CD4-positive, alpha-beta T cell treated with Interleukin-6 for 4 hours (primary cell): ENCODE measurements around the gene COL19A1.

ENCODE experiments used
- DNase-seq: peaks from one replicate; pipeline ENCODE4 v3.0.0-alpha.2; 2020; ENCODE audit warnings: mixed read lengths

COL19A1 gene

GRCh38 chr6:70072540-70073179 is 206.3 kb downstream of the COL19A1 start:
- no peak for DNase-seq

- DNase-seq = no peak
These were observed 207.3 kb downstream of the COL19A1 start for GRCh38 chr6:70073637-70074036.

- DNase-seq = no peak
These were observed 212.9 kb downstream of the COL19A1 start for GRCh38 chr6:70079241-70079640.

GRCh38 chr6:70080443-70081070 is 214.2 kb downstream of the COL19A1 start:
- no peak for DNase-seq

- no peak for DNase-seq
These were observed 216.5 kb downstream of the COL19A1 start for GRCh38 chr6:70082830-70083229.

GRCh38 chr6:70086806-70087205 is 220.4 kb downstream of the COL19A1 start:
- no peak for DNase-seq

GRCh38 chr6:70094156-70094555 is 227.8 kb downstream of the COL19A1 start:
- no peak for DNase-seq

GRCh38 chr6:70099732-70100131 is 233.4 kb downstream of the COL19A1 start:
- DNase-seq = no peak

GRCh38 chr6:70103798-70104197 is 237.4 kb downstream of the COL19A1 start:
- no peak for DNase-seq

- no peak for DNase-seq
These were observed 241.7 kb downstream of the COL19A1 start for GRCh38 chr6:70107852-70108629.

- DNase-seq = no peak
These were observed 244.0 kb downstream of the COL19A1 start for GRCh38 chr6:70110126-70111022.

- DNase-seq = no peak
These were observed 245.4 kb downstream of the COL19A1 start for GRCh38 chr6:70111737-70112136.

GRCh38 chr6:70112716-70113115 is 246.4 kb downstream of the COL19A1 start:
- no peak for DNase-seq

- DNase-seq = no peak
These were observed 246.8 kb downstream of the COL19A1 start for GRCh38 chr6:70113171-70113570.

- DNase-seq = no peak
These were observed 252.3 kb downstream of the COL19A1 start for GRCh38 chr6:70118670-70119069.

GRCh38 chr6:70119218-70119835 is 253.0 kb downstream of the COL19A1 start:
- DNase-seq = no peak

GRCh38 chr6:70124443-70124842 is 258.1 kb downstream of the COL19A1 start:
- no peak for DNase-seq

GRCh38 chr6:70124882-70125545 is 258.7 kb downstream of the COL19A1 start:
- no peak for DNase-seq

- no peak for DNase-seq
These were observed 259.2 kb downstream of the COL19A1 start for GRCh38 chr6:70125602-70126001.

- no peak for DNase-seq
These were observed 263.0 kb downstream of the COL19A1 start for GRCh38 chr6:70129341-70129740.

GRCh38 chr6:70130865-70131264 is 264.5 kb downstream of the COL19A1 start:
- DNase-seq = no peak

- no peak for DNase-seq
These were observed 265.2 kb downstream of the COL19A1 start for GRCh38 chr6:70131528-70131927.
